ENCODE data around the gene CHRNA1.

CHRNA1 gene

GRCh38 chr2:174780856-174781255, 16.6 kb upstream of the CHRNA1 start:
- H3K9me2 ChIP-seq (replicated peaks; ENCODE audit: control insufficient read depth, low read length), result no peaks in the 10 kb centered on the region
- no peak overlapping the region for H3K4me2 ChIP-seq (ENCODE audit: low read length)
- H3K9me3 ChIP-seq (ENCODE audit: control insufficient read depth, insufficient read depth, low read length), result no peaks in the 10 kb centered on the region
- peaks cover 2% of the 10 kb centered on the region; the same call in 1 of the 2 replicates for H3K27me3 ChIP-seq (ENCODE audit: control insufficient read depth, low read length)
- H4K20me1 ChIP-seq (ENCODE audit: control insufficient read depth, insufficient read depth, low read depth, low read length), result no peaks in the 10 kb centered on the region
- no peaks in the 10 kb centered on the region for H3F3A ChIP-seq (ENCODE audit: control insufficient read depth, insufficient read depth)
- peaks cover 2% of the 10 kb centered on the region for H3K4me1 ChIP-seq (ENCODE audit: control insufficient read depth, low read length)
- H3K36me3 ChIP-seq (ENCODE audit: control insufficient read depth, low read length), result no peaks in the 10 kb centered on the region
- no peak overlapping the region for H3K27ac ChIP-seq (ENCODE audit: low read depth, low read length)
- TF ChIP-seq, protein P1, sequence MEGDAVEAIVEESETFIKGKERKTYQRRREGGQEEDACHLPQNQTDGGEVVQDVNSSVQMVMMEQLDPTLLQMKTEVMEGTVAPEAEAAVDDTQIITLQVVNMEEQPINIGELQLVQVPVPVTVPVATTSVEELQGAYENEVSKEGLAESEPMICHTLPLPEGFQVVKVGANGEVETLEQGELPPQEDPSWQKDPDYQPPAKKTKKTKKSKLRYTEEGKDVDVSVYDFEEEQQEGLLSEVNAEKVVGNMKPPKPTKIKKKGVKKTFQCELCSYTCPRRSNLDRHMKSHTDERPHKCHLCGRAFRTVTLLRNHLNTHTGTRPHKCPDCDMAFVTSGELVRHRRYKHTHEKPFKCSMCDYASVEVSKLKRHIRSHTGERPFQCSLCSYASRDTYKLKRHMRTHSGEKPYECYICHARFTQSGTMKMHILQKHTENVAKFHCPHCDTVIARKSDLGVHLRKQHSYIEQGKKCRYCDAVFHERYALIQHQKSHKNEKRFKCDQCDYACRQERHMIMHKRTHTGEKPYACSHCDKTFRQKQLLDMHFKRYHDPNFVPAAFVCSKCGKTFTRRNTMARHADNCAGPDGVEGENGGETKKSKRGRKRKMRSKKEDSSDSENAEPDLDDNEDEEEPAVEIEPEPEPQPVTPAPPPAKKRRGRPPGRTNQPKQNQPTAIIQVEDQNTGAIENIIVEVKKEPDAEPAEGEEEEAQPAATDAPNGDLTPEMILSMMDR (IDR thresholded peaks at IDR 0.05; ENCODE audit: low read depth, low read length, poor library complexity, severe bottlenecking), result no peak
- no peak for TF ChIP-seq EZH2phosphoT487 (IDR thresholded peaks at IDR 0.05; ENCODE audit: borderline replicate concordance, low read length)
- H3K79me2 ChIP-seq (ENCODE audit: control insufficient read depth, low read length), result no peaks in the 10 kb centered on the region
- H3K4me3 ChIP-seq (ENCODE audit: low read length), result no peak overlapping the region

DNA sequence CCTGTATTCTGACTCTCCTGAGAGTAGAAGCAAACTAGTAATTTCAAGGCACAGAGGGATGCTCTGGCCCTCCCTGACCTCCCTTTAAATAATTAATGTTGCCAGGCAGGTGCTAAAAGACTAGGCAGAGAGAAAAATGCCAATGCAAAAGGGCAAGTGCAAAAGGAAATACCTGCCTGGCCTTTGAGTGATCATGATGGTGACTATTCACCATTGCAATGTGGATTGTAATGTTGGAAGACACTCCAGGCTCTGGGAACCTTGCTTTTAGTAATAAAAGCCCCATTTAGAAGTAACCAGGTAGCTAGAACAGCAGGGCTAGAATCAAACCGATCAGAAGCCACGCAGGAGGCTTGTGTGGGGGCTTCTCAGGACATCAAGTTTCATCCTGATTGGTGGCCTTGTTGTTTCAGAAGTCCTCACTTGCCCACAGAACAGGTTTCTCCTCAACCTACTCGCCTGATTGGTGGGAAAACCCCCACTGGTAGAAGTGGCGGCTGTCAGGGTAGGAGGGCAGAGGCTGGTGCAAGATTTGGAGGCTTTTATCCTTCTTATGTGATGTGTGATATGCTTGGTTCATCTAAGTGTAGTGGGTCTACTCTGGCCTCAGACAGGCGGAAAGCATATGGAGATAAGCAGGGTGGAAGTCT, 16.0 kb upstream of the CHRNA1 start:
- Histone ChIP-seq H3K4me2 (ENCODE audit: low read length) (no peak overlapping the region), H3K79me2 (ENCODE audit: control insufficient read depth, low read length) (no peaks in the 10 kb centered on the region), H3F3A (ENCODE audit: control insufficient read depth, insufficient read depth) (no peaks in the 10 kb centered on the region), H3K9me3 (ENCODE audit: control insufficient read depth, insufficient read depth, low read length) (no peaks in the 10 kb centered on the region), H3K4me1 (ENCODE audit: control insufficient read depth, low read length) (peaks cover 3% of the 10 kb centered on the region), H3K27ac (ENCODE audit: low read depth, low read length) (no peak overlapping the region), H3K27me3 (ENCODE audit: control insufficient read depth, low read length) (no peaks in the 10 kb centered on the region; the same call in 1 of the 2 replicates), H3K4me3 (ENCODE audit: low read length) (no peak overlapping the region), H3K36me3 (ENCODE audit: control insufficient read depth, low read length) (no peaks in the 10 kb centered on the region), H4K20me1 (ENCODE audit: control insufficient read depth, insufficient read depth, low read depth, low read length) (no peaks in the 10 kb centered on the region), H3K9me2 (replicated peaks; ENCODE audit: control insufficient read depth, low read length) (no peaks in the 10 kb centered on the region)
- TF ChIP-seq, protein P1 (IDR thresholded peaks at IDR 0.05; ENCODE audit: low read depth, low read length, poor library complexity, severe bottlenecking), result no peak

DNA sequence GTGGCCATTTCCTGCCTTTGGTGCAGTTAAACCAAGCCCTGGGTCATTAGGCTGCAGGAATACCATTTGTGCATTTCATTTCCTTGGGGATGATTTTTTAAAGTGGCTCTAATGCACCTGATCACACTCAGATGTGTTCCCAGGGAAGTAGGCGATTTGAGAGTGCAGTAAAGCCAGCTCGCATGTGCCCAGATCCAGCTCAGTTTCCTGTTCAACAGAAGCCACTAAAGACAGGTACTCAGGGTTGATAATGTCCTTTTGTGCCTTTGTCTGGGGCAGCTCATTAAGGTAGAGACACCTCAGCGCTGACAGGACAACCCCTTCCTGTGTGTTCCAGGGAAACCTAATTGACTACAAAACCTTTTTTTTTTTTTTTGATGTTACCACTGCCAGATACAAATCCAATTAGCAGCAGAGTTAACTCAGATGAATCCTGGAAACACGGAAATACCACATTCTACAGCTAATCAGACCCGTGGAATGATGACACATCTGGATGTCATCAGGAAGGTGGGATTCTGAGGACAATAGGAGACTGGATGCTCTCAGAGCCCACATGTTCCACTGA, 15.2 kb upstream of the CHRNA1 start:
- Histone ChIP-seq H3K4me2 (ENCODE audit: low read length) (no peak overlapping the region), H3K27me3 (ENCODE audit: control insufficient read depth, low read length) (no peaks in the 10 kb centered on the region; the same call in 1 of the 2 replicates), H3K36me3 (ENCODE audit: control insufficient read depth, low read length) (no peaks in the 10 kb centered on the region), H3K9me3 (ENCODE audit: control insufficient read depth, insufficient read depth, low read length) (no peaks in the 10 kb centered on the region), H3F3A (ENCODE audit: control insufficient read depth, insufficient read depth) (no peaks in the 10 kb centered on the region), H3K4me1 (ENCODE audit: control insufficient read depth, low read length) (peaks cover 3% of the 10 kb centered on the region), H3K27ac (ENCODE audit: low read depth, low read length) (no peak overlapping the region), H3K9me2 (replicated peaks; ENCODE audit: control insufficient read depth, low read length) (no peaks in the 10 kb centered on the region), H3K4me3 (ENCODE audit: low read length) (no peak overlapping the region), H3K79me2 (ENCODE audit: control insufficient read depth, low read length) (no peaks in the 10 kb centered on the region), H4K20me1 (ENCODE audit: control insufficient read depth, insufficient read depth, low read depth, low read length) (no peaks in the 10 kb centered on the region)
- TF ChIP-seq, protein P1 (IDR thresholded peaks at IDR 0.05; ENCODE audit: low read depth, low read length, poor library complexity, severe bottlenecking), result no peak
- TF ChIP-seq EZH2phosphoT487 (IDR thresholded peaks at IDR 0.05; ENCODE audit: borderline replicate concordance, low read length), result no peak

All from DOHH2 (cell line).